ENCODE measurements around the gene EPB41L4A.

The EPB41L4A gene

GRCh38 chr5:112200131-112200530 is 218.9 kb downstream of the EPB41L4A start:
- no peak for DNase-seq

- DNase-seq = no peak
Measured at GRCh38 chr5:112196584-112196983, 222.5 kb downstream of the EPB41L4A start.

- DNase-seq = no peak
Measured at GRCh38 chr5:112195924-112196323, 223.2 kb downstream of the EPB41L4A start.

GRCh38 chr5:112192866-112193265 is 226.2 kb downstream of the EPB41L4A start:
- no peak for DNase-seq

- no peak for DNase-seq
Measured at GRCh38 chr5:112192072-112192471, 227.0 kb downstream of the EPB41L4A start.

GRCh38 chr5:112189391-112189790 is 229.7 kb downstream of the EPB41L4A start:
- DNase-seq = no peak

GRCh38 chr5:112186401-112186990 is 232.6 kb downstream of the EPB41L4A start:
- no peak for DNase-seq

GRCh38 chr5:112183874-112184273 is 235.2 kb downstream of the EPB41L4A start:
- no peak for DNase-seq

GRCh38 chr5:112183103-112183711 is 235.9 kb downstream of the EPB41L4A start:
- no peak for DNase-seq

- DNase-seq = no peak
Measured at GRCh38 chr5:112179290-112179689, 239.8 kb downstream of the EPB41L4A start.

- DNase-seq = peak; percentile 9
Measured at GRCh38 chr5:112174959-112175594, 244.0 kb downstream of the EPB41L4A start.

GRCh38 chr5:112165897-112166737 is 253.0 kb downstream of the EPB41L4A start:
- no peak for DNase-seq

GRCh38 chr5:112165399-112165798 is 253.7 kb downstream of the EPB41L4A start:
- DNase-seq = no peak

- DNase-seq = no peak
Measured at GRCh38 chr5:112163435-112163834, 255.6 kb downstream of the EPB41L4A start.

GRCh38 chr5:112161392-112161748 is 257.7 kb downstream of the EPB41L4A start:
- no peak for DNase-seq

GRCh38 chr5:112160652-112161391 is 258.3 kb downstream of the EPB41L4A start:
- DNase-seq = peak; percentile 75

GRCh38 chr5:112159435-112159834 is 259.6 kb downstream of the EPB41L4A start:
- no peak for DNase-seq

- DNase-seq = no peak
Measured at GRCh38 chr5:112156211-112156610, 262.9 kb downstream of the EPB41L4A start.

- DNase-seq = no peak
Measured at GRCh38 chr5:112154940-112155686, 264.0 kb downstream of the EPB41L4A start.

- DNase-seq = no peak
Measured at GRCh38 chr5:112149727-112150126, 269.4 kb downstream of the EPB41L4A start.

- peak; percentile 18 for DNase-seq
Measured at GRCh38 chr5:112146323-112147226, 272.5 kb downstream of the EPB41L4A start.

All from NK-92 treated with Interleukin-12 subunit alpha and Interleukin-12 subunit beta, amount 100 ng/mL, for 24 hours (cell line).